CD4-positive, CD25-positive, alpha-beta regulatory T cell (primary cell): ENCODE results near the gene NEUROD1. TPM values are rescaled to one million over a fixed set of nuclear protein-coding genes. Genes with fewer than 3 reads are reported as not detected.

ENCODE experiments used
- ATAC-seq, 2 donors: fragments of 150-1000 bp; cut with Tn5 transposase; one replicate each; pipeline ENCODE4 v1.10.0; 2021; ENCODE audit warnings: low read depth in 2 of 2, moderate number of reproducible peaks in 2 of 2, moderate library complexity in 1 of 2
- DNase-seq, 3 donors: peaks; one replicate each; pipeline versions ENCODE4 v3.0.0 to v3.0.0-alpha.2; 2012 to 2022; ENCODE audit warnings: mixed read lengths in 1 of 3
- H3K27ac ChIP-seq: one replicate; pipeline ENCODE4 v1.7.0; 2013; ENCODE audit warnings: mild to moderate bottlenecking, low read length; ENCODE audit not compliant: insufficient read depth, poor library complexity, severe bottlenecking
- H3K27me3 ChIP-seq: one replicate; pipeline ENCODE4 v1.7.0; 2013; ENCODE audit warnings: low read length; ENCODE audit not compliant: control insufficient read depth, insufficient read depth
- H3K36me3 ChIP-seq: one replicate; pipeline ENCODE4 v1.7.0; 2013; ENCODE audit warnings: mild to moderate bottlenecking, low read length, moderate library complexity; ENCODE audit not compliant: control insufficient read depth, insufficient read depth
- H3K4me1 ChIP-seq: 2 replicates; pipeline ENCODE4 v1.7.0; 2013; ENCODE audit warnings: mild to moderate bottlenecking, low read length; ENCODE audit not compliant: insufficient read depth, control insufficient read depth, poor library complexity, severe bottlenecking
- H3K4me3 ChIP-seq: one replicate; pipeline ENCODE4 v1.7.0; 2013; ENCODE audit warnings: low read depth, mild to moderate bottlenecking, low read length, moderate library complexity
- H3K9me3 ChIP-seq, 2 experiments: 1 replicate in 1 of 2; 2 replicates in 1 of 2; pipeline ENCODE4 v1.7.0; 2013; ENCODE audit warnings: low read length in 2 of 2, mild to moderate bottlenecking in 1 of 2, moderate library complexity in 1 of 2; ENCODE audit not compliant: control insufficient read depth in 2 of 2
- H3K27ac Mint-ChIP-seq, 3 donors: one replicate each; pipeline ENCODE4 v1.8.0; 2020 to 2022; ENCODE audit warnings: mild to moderate bottlenecking in 3 of 3, mixed read lengths in 3 of 3, moderate library complexity in 2 of 3
- H3K27me3 Mint-ChIP-seq: one replicate; pipeline ENCODE4 v1.8.0; 2022; ENCODE audit warnings: mild to moderate bottlenecking, mixed read lengths
- H3K36me3 Mint-ChIP-seq: one replicate; pipeline ENCODE4 v1.8.0; 2020; ENCODE audit warnings: mixed read lengths
- H3K4me1 Mint-ChIP-seq, 4 donors: one replicate each; pipeline ENCODE4 v1.8.0; 2020 to 2022; ENCODE audit warnings: mixed read lengths in 4 of 4, mild to moderate bottlenecking in 1 of 4
- H3K4me3 Mint-ChIP-seq, 4 donors: one replicate each; pipeline ENCODE4 v1.8.0; 2020 to 2022; ENCODE audit warnings: mild to moderate bottlenecking in 4 of 4, mixed read lengths in 4 of 4, moderate library complexity in 3 of 4
- H3K9me3 Mint-ChIP-seq, 7 donors: one replicate each; pipeline ENCODE4 v1.8.0; 2020 to 2022; ENCODE audit warnings: mixed read lengths in 7 of 7, mild to moderate bottlenecking in 3 of 7, moderate library complexity in 2 of 7
- polyA plus RNA-seq, 4 donors: library from polyadenylated mRNA; unstranded; fragments of 300-500 nt; fragmentation: Illumina TruSeq; gene quantifications; one replicate each; pipeline ENCODE4 v1.2.3, GENCODE V29; 2021
- total RNA-seq: library from RNA; stranded (reverse); gene quantifications from one replicate; pipeline ENCODE4 v1.2.3, GENCODE V29; 2022

Gene NEUROD1
- total and polyA plus RNA-seq, 5 donors from 2014 or later, result not detected

DNA sequence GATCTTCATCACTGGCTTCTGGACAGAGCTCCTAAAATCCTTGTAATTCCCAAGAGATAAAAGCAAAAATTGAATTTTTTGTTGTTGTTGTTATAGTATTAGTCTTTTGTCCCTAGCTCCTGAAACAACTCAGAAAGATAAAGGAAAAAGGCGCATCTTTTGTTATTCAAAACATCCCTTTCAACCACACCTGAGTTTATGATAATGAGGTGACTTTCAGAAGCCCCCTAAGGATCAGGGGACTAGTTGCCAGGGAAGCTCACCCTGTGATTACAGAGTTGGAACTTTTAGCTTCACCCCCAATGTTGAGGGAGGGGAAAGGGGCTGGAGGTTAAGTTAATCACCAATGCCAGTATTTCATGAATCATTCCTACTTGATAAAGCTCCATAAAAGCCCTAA lies 13.1 kb downstream of the NEUROD1 start:
- no peaks in the 10 kb centered on the region for H3K9me3 ChIP-seq
- DNase-seq (no peak), ATAC-seq (no peak)
- no peaks in the 10 kb centered on the region for H3K27me3 ChIP-seq
- Mint-ChIP-seq H3K27ac (no peak overlapping the region), H3K36me3 (no peaks in the 10 kb centered on the region), H3K4me1 (no peaks in the 10 kb centered on the region), H3K4me3 (no peak overlapping the region), H3K27me3 (peaks cover 34% of the 10 kb centered on the region), H3K9me3 (peaks cover 0 to 15% (median 0%) of the 10 kb centered on the region in 7 donors)
- no peak overlapping the region for H3K27ac ChIP-seq
- H3K4me3 ChIP-seq, result no peak overlapping the region
- no peaks in the 10 kb centered on the region for H3K36me3 ChIP-seq
- no peaks in the 10 kb centered on the region for H3K4me1 ChIP-seq

- H3K27ac Mint-ChIP-seq, result no peak overlapping the region
- no peak overlapping the region for H3K4me3 Mint-ChIP-seq
- ATAC-seq (no peak), DNase-seq (no peak)
- peaks cover 0 to 15% (median 2%) of the 10 kb centered on the region in 7 donors for H3K9me3 Mint-ChIP-seq
- Histone ChIP-seq H3K36me3 (no peaks in the 10 kb centered on the region), H3K4me3 (no peak overlapping the region), H3K27me3 (peaks cover 7% of the 10 kb centered on the region), H3K27ac (no peak overlapping the region), H3K4me1 (no peaks in the 10 kb centered on the region), H3K9me3 (no peaks in the 10 kb centered on the region)
- peaks cover 43% of the 10 kb centered on the region for H3K27me3 Mint-ChIP-seq
- H3K36me3 Mint-ChIP-seq, result no peaks in the 10 kb centered on the region
- peaks cover 0 to 5% (median under 1%) of the 10 kb centered on the region in 4 donors for H3K4me1 Mint-ChIP-seq
Measured at GRCh38 chr2:181662287-181662686, 18.0 kb downstream of the NEUROD1 start.

DNA sequence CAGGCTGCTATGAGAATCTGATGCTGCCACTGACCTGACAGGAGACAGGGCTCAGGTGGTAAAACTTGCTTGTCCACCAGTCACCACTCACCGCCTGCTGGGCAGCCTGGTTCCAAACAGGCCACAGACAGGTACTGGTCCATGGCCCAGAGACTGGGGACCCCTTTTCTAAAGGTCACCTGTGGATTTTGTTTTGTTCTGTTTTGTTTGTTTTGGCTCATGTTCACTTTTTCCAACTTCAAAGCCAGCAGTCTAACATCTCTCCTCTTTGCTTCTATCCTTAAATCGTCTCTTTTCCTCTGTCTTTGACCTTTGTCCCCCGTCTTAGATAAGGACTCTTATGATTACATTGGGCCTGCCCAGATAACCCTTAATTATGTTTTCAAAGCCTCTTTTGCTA lies 20.1 kb downstream of the NEUROD1 start:
- Histone ChIP-seq H3K27me3 (peaks cover 12% of the 10 kb centered on the region), H3K27ac (no peak overlapping the region), H3K36me3 (no peaks in the 10 kb centered on the region), H3K4me3 (no peak overlapping the region), H3K4me1 (peaks cover 6% of the 10 kb centered on the region), H3K9me3 (no peaks in the 10 kb centered on the region)
- no peak for ATAC-seq
- no peak overlapping the region for H3K4me3 Mint-ChIP-seq
- no peak for DNase-seq
- peaks cover 0 to 2% (median 0%) of the 10 kb centered on the region in 7 donors for H3K9me3 Mint-ChIP-seq
- H3K4me1 Mint-ChIP-seq, result peaks cover 3 to 9% (median 5%) of the 10 kb centered on the region in 4 donors
- no peaks in the 10 kb centered on the region for H3K36me3 Mint-ChIP-seq
- no peak overlapping the region for H3K27ac Mint-ChIP-seq
- H3K27me3 Mint-ChIP-seq, result peaks cover 51% of the 10 kb centered on the region

DNA sequence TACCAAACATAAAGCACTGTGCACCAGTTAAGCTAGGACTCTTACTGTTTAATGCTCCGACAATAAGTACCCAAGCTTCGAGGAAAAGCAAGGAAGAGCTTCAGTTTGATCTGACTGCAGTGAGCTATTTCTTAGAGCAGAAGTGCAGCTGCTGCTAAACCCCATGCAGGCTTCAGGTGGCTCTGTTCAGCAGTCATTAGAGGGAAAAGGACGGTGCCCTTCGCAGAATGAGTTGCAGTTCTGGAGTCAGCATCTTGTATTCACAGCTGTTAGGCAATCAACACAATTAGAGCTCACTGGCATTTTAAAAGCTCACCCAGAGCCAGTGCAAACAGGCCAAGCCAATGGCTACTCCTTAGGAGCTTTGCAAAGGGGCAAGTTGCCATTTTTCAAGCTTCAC lies 21.9 kb downstream of the NEUROD1 start:
- DNase-seq, result no peak
- H3K36me3 Mint-ChIP-seq, result no peaks in the 10 kb centered on the region

DNA sequence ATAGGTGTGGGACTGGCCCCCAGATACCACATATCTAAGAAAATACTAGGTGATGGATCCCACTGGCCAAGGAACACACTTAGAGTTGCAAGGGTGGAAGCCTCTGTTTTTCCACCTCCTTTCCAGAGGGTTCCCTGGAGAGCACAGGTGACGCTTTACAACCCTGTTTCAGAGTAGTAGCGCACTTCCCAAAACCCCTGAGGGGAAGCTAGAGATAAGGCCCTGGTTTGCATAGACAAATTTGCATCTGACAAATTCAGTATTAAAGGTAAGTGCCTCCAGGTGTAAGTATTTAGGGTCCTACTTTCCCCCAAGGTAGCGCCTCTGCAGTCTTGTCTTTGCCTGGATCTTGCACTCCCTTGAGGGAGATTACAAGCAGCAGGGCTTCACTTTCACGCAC lies 22.9 kb downstream of the NEUROD1 start:
- H3K27ac ChIP-seq, result no peak overlapping the region
- Mint-ChIP-seq H3K9me3 (peaks cover 0 to 2% (median 0%) of the 10 kb centered on the region in 7 donors), H3K4me3 (peak overlapping the region in 2 of 4 donors; percentile 57 to 71), H3K4me1 (peaks cover 3 to 9% (median 5%) of the 10 kb centered on the region in 4 donors), H3K36me3 (no peaks in the 10 kb centered on the region), H3K27ac (no peak overlapping the region), H3K27me3 (peaks cover 57% of the 10 kb centered on the region)
- no peaks in the 10 kb centered on the region for H3K36me3 ChIP-seq
- DNase-seq, result no peak
- no peak for ATAC-seq
- no peak overlapping the region for H3K4me3 ChIP-seq
- peaks cover 6% of the 10 kb centered on the region for H3K4me1 ChIP-seq
- H3K27me3 ChIP-seq, result peaks cover 12% of the 10 kb centered on the region
- H3K9me3 ChIP-seq, result no peaks in the 10 kb centered on the region

More for the DNA sequence above, 21.9 kb downstream of the NEUROD1 start:
- Mint-ChIP-seq H3K27ac (no peak overlapping the region), H3K27me3 (peaks cover 55% of the 10 kb centered on the region), H3K9me3 (peaks cover 0 to 2% (median 0%) of the 10 kb centered on the region in 7 donors), H3K4me1 (peaks cover 3 to 9% (median 5%) of the 10 kb centered on the region in 4 donors), H3K4me3 (peak overlapping the region in 1 of 4 donors; percentile 2)
- Histone ChIP-seq H3K27ac (no peak overlapping the region), H3K9me3 (no peaks in the 10 kb centered on the region), H3K36me3 (no peaks in the 10 kb centered on the region), H3K4me1 (peaks cover 6% of the 10 kb centered on the region), H3K27me3 (peaks cover 12% of the 10 kb centered on the region), H3K4me3 (no peak overlapping the region)
- ATAC-seq, result no peak

GRCh38 chr2:181656450-181657291 lies 23.6 kb downstream of the NEUROD1 start, which contains the start of gene CERKL:
TSS of gene CERKL (minus strand) at chr2:181657105. CDS start at chr2:181657006, 99 bp downstream.
- Mint-ChIP-seq H3K9me3 (peaks cover 0 to 2% (median 0%) of the 10 kb centered on the region in 7 donors), H3K36me3 (no peaks in the 10 kb centered on the region), H3K4me3 (peak within 1 kb of the TSS in 3 of 4 donors; percentile 57 to 88 (median 74)), H3K27ac (peak within 1 kb of the TSS in 1 of 3 donors; percentile 22), H3K27me3 (peaks cover 57% of the 10 kb centered on the region), H3K4me1 (peaks cover 3 to 9% (median 5%) of the 10 kb centered on the region in 4 donors)
- peaks cover 12% of the 10 kb centered on the region for H3K27me3 ChIP-seq
- no peaks in the 10 kb centered on the region for H3K9me3 ChIP-seq
- DNase-seq, result peak in 1 of 3 donors; percentile 17
- peaks cover 6% of the 10 kb centered on the region for H3K4me1 ChIP-seq
- no peak within 1 kb of the TSS for H3K4me3 ChIP-seq
- peak; percentile 12 to 22 for ATAC-seq
- H3K27ac ChIP-seq, result no peak within 1 kb of the TSS
- no peaks in the 10 kb centered on the region for H3K36me3 ChIP-seq

- Histone ChIP-seq H3K9me3 (no peaks in the 10 kb centered on the region), H3K27ac (no peak overlapping the region), H3K4me3 (no peak overlapping the region), H3K36me3 (no peaks in the 10 kb centered on the region), H3K4me1 (peaks cover 6% of the 10 kb centered on the region), H3K27me3 (peaks cover 12% of the 10 kb centered on the region)
- DNase-seq, result no peak
- Mint-ChIP-seq H3K36me3 (no peaks in the 10 kb centered on the region), H3K27ac (no peak overlapping the region), H3K27me3 (peaks cover 50% of the 10 kb centered on the region), H3K4me3 (no peak overlapping the region), H3K4me1 (peaks cover 3 to 9% (median 5%) of the 10 kb centered on the region in 4 donors), H3K9me3 (peaks cover 0 to 2% (median 0%) of the 10 kb centered on the region in 7 donors)
- ATAC-seq, result no peak
Measured at GRCh38 chr2:181655519-181655918, 24.8 kb downstream of the NEUROD1 start.
